ENCODE measurements around the gene MGST3.
"Not testable (repeated sequence)": the region's sequence is repeated elsewhere in the genome, so short reads cannot be mapped to it uniquely, and the experiment has no call there.

MGST3 gene

GRCh38 chr1:165629848-165630628 lies 996 bp upstream of the MGST3 start:
- DNase-seq, result no peak

- peak; percentile 91 for DNase-seq
These were observed 513 bp downstream of the MGST3 start for GRCh38 chr1:165631342-165632151.

DNA sequence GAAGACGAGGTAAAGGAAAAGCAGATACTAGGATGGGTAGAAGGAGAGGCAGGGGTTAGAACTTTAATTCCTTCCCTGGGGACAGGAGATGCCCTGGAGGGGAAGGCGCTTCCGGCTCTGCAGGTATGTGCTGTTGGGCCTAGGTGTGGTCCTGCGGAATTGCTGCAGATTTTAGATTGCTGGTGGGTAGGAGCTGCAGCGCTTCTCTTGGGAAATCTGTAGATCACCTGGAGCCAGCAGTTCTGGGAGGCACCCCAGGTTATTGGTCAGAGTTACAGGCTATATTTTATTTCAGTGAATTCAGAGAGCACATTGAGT lies 1.1 kb downstream of the MGST3 start:
- no peak for DNase-seq

DNA sequence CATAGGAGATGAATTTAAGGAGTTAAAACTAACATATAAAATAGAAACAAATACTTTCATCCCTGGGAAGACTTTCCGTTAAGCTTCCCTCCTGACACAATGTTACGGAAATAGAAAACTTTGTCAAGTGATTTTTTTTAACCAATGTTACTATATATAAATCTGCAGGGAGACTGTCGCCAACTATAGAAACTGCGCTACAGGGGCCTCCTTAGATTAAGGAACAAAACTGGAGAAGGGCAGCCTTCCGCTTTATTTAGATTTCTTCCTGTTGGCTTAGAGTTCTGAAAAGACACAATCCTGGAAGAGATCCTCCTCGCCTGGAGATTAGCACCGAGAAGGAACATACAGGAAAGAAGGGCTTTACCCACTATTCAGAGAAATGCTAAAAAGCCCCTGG lies 1.5 kb downstream of the MGST3 start:
- DNase-seq, result no peak

DNA sequence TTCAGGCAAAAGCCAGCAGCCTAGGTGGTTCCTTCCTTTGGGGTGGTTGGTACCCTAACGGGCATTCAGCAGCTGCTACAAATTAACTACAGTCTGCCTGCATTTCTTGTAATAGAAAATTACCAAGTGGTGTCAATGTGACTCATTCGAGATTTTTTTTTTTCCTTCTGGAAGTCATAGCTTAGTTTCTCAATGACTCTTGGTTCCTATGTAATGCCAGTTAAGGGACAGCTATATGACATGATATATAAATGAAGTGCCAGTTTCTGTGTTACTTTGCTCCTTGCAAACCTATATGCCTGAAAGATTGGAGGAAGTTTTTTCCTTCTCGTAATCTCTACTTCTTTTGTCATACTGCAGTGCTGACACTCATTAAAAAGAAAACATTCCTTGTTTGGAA lies 2.6 kb downstream of the MGST3 start:
- no peak for DNase-seq

- no peak for DNase-seq
These were observed 3.3 kb downstream of the MGST3 start for GRCh38 chr1:165634154-165634921.

GRCh38 chr1:165635329-165635728 lies 4.3 kb downstream of the MGST3 start:
- no peak for DNase-seq

DNA sequence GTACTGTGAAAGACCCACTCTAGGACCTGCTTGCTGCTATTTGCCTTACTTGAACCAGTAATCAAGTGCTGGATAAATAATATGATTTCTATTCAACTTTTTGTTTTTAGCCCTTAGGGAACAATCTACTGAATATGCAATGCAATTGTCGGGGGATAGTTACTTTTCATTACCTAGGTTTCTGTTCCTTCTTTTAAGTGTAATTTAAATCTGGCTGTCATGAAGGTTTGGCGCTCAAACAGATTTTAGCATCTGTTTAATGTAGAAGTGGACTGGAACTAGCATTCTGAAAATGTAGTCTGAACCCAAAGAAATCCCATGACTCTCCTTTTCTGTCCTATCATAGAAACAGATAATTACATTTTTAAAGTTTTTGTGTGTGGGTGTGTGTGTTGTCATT lies 4.8 kb downstream of the MGST3 start:
- no peak for DNase-seq

DNA sequence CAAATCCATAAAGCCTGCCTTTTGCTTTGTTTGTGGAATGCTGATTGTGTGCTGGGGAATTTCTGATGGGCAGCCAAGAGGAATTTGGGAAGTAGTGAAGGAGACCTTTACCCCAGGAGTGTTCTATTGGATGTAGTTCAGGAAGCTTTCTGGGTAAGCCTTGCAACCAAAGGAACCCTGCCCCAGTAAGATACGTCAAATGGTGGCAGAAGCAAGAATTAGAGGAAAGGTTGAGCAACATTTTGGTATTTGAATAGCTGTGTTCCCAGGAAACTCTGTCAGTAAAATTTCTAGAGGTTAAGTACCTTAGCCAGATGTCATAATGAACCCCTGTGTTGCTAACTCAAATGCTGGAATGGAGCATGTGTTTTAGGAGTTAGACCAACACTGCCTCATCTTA lies 6.4 kb downstream of the MGST3 start:
- DNase-seq, result no peak

GRCh38 chr1:165638211-165638610 lies 7.2 kb downstream of the MGST3 start:
- not testable (repeated sequence) for DNase-seq

- DNase-seq, result no peak
These were observed 9.0 kb downstream of the MGST3 start for GRCh38 chr1:165639821-165640623.

DNA sequence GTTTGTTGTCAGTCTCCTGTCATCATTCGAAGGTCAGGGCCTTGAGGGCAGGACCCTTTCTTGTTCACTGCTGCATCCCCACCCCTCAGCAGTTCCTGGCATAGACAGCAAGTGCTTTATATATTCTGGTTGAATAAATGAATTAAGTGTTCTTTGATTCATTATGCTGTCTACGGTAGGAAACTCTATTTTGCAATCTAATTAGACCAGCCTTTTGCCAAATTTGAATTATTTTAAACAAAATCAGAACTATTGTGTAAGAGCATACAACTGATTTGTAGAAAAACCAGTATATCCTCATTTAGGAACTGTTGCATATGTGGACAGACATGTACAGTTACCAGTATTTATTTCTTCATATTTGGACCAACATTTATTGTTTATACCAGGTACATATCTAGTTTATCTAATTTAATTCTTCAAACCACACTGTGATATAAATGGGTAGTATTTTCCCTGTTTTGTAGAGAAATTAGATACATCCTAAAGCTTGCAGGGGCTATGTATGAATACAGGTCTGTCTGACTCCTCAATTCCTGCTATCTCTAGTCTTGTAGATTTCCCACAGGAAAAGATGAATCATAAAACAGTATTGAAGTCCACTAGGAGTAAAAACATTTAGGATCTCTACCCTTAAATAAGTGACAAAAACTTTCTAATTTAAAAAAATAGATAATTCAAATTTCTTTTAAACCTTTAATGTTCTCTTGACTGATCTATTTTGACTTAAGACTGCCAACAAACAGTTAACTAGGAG lies 10.4 kb downstream of the MGST3 start:
- DNase-seq, result no peak

- no peak for DNase-seq
These were observed 13.2 kb downstream of the MGST3 start for GRCh38 chr1:165644064-165644735.

- DNase-seq, result peak; percentile 99
These were observed 14.8 kb downstream of the MGST3 start for GRCh38 chr1:165645654-165646366.

DNA sequence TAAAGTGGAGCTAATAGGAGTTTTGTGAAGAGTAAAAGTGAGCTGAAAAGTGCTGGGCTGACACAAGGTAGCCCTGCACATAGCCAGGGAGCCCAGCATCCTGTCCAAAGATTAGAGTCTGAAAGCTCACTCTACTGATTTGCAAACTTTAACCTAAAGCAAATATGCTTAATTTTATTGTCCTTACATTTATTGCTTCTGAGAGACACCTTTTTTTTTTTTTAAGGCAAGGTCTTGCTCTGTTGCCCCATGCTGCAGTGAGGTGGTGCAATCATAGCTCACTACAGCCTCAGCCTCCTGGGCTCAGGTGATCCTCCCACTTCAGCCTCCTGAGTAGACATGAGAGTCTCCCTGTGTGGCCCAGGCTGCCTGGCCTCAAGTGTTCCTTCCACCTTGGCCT lies 16.5 kb downstream of the MGST3 start:
- no peak for DNase-seq

DNA sequence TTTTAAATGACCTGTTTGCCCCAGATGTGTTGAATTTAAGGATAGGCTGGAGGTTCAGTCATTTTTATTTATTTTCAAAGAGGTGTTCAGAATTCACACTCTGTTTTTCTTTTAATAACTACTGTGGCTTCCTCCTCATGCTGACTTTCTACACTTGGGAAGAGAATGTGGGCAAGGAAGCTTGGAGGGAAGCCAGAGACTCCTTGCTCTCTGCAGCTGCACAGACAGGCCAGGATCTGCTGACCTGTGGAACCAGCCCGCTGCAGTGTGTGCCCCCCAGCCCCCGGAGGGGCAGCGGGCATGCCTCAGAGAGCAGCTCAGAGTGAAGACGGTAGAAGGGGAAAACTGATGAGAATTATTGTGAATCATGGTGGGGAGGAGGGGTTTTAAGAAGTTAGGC lies 16.9 kb downstream of the MGST3 start:
- DNase-seq, result no peak

DNA sequence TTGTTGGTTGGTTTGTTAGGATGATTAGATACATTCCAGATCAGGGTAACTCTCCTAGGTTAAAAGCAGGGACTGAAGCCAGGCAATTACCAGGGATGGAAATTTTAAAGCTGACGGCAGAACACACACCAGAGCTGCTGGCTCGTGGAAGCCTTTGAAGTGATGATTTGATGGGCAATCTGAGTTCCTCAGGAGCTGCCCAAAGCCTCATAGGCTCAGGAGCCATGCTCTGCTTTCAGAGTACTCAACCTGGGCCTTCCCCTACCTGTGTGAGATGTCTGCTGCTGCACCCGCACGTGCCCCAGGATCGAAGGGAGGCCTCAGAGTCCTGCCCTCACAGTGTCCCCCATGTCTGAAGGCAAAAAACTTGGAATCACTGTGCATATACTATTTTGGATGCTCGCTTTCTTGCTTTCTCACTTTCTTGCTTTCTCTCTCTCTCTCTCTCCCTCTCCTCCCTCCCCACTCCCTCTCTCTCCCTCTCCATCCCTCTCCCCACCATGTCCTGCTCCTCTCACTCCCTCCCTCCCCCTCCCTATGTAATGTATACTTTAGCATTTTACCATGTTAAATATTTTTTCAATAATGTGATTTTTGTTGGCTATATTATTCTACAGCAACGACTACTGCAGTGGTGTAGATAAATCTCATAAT lies 18.0 kb downstream of the MGST3 start:
- DNase-seq, result no peak

DNA sequence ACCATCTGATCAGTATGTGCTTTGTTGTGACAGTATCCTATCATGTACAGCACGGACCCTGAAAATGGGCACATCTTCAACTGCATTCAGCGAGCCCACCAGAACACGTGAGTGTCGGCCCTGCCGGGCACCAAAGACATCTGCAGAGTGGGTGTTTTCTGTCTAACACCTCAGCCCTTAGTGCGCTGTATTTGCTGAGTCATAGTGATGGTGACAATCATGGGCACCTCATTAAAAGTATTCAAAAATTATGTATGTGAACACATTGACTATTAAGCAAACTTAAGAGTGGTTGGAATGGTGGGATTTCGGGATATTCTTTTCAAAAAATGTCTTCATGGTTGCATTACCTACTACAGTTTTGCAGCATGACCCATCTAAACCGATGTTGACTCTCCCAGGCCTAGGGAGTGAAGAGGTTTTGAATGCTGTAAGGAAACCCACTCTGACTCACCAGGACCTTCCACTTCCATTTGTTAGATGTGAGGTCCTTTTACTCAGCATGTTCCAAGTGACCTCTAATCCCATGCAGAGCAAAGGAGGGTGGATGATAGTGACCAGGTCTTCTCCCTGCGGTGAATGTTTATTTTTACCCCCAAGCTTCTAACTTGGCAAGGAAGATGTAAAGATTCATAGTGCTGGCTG lies 20.1 kb downstream of the MGST3 start:
- no peak for DNase-seq

- not testable (repeated sequence) for DNase-seq
These were observed 27.9 kb downstream of the MGST3 start for GRCh38 chr1:165658766-165659580.

All from hematopoietic multipotent progenitor cell treated with erythropoietin and hydrocortisone succinate and interleukin-3 and kit ligand, for 6 days (in vitro differentiated cells).